Left ventricle myocardium inferior (tissue), 1 donor: Measurements from ENCODE around the gene EI24. TPM values are rescaled to one million over a fixed set of nuclear protein-coding genes. Genes with fewer than 3 reads are reported as not detected.

Experiments
- DNase-seq: peaks from one replicate; pipeline ENCODE4 v3.0.0-alpha.2; 2020
- H3K27ac ChIP-seq: fragments of 200-600 bp; replicated peaks from 2 replicates; pipeline ENCODE4 v1.8.0; 2021
- H3K27me3 ChIP-seq: fragments of 200-600 bp; 2 replicates; pipeline ENCODE4 v1.8.0; 2021; ENCODE audit warnings: low read depth
- H3K36me3 ChIP-seq: fragments of 200-600 bp; 2 replicates; pipeline ENCODE4 v1.8.0; 2021
- H3K4me1 ChIP-seq: fragments of 200-600 bp; 2 replicates; pipeline ENCODE4 v1.8.0; 2021
- H3K4me3 ChIP-seq: fragments of 200-600 bp; 2 replicates; pipeline ENCODE4 v1.8.0; 2021; ENCODE audit warnings: mild to moderate bottlenecking, moderate library complexity
- H3K9me3 ChIP-seq: fragments of 200-600 bp; replicated peaks from 2 replicates; pipeline ENCODE4 v1.8.0; 2021
- CTCF ChIP-seq: fragments of 200-600 bp; IDR thresholded peaks from 2 replicates; pipeline ENCODE4 v1.8.0; 2021; ENCODE audit warnings: antibody characterized with exemption, mild to moderate bottlenecking, borderline replicate concordance
- intact Hi-C: fragments of 100-400 bp; cut with micrococcal nuclease; formaldehyde crosslinking; loops from one replicate; pipeline ENCODE4 v1.11.0; 2022
- total RNA-seq: library from RNA; stranded (reverse); fragmentation: NEBNext Ultra II Directional; extraction: Animal tissue kit (Norgen Biotek cat#: 25700); gene quantifications from one replicate; pipeline ENCODE4 v1.2.1, GENCODE V29; 2021
- donor health status: DM: no; HTN: yes; CAD: no; lungs with severe emphysema.

Gene EI24
- total RNA-seq, 1 donor from 2014 or later, result 55.8 TPM

GRCh38 chr11:125605417-125605816 lies 36.1 kb downstream of the EI24 start:
- Histone ChIP-seq H3K4me1 (peaks cover 11% of the 10 kb centered on the region), H3K27ac (no peak overlapping the region), H3K27me3 (no peaks in the 10 kb centered on the region), H3K4me3 (no peak overlapping the region), H3K36me3 (peaks cover 99% of the 10 kb centered on the region), H3K9me3 (no peaks in the 10 kb centered on the region)
- intact Hi-C loops, result no loop called here
- DNase-seq, result no peak
- no peak for TF ChIP-seq CTCF

GRCh38 chr11:125609545-125609944 lies 40.3 kb downstream of the EI24 start:
- H3K27ac ChIP-seq, result no peak overlapping the region
- H3K9me3 ChIP-seq, result no peaks in the 10 kb centered on the region
- H3K27me3 ChIP-seq, result no peaks in the 10 kb centered on the region
- peaks cover 100% of the 10 kb centered on the region for H3K36me3 ChIP-seq
- intact Hi-C loops, result no loop called here
- no peak for TF ChIP-seq CTCF
- no peak overlapping the region for H3K4me3 ChIP-seq
- DNase-seq, result no peak
- H3K4me1 ChIP-seq, result no peaks in the 10 kb centered on the region

- intact Hi-C loops, result no loop called here
- Histone ChIP-seq H3K9me3 (no peaks in the 10 kb centered on the region), H3K27me3 (no peaks in the 10 kb centered on the region), H3K4me3 (no peak overlapping the region), H3K4me1 (no peaks in the 10 kb centered on the region), H3K27ac (no peak overlapping the region), H3K36me3 (peaks cover 87% of the 10 kb centered on the region)
- TF ChIP-seq CTCF, result no peak
- DNase-seq, result no peak
Observed at GRCh38 chr11:125618383-125618782, 49.1 kb downstream of the EI24 start.

GRCh38 chr11:125621995-125622394 lies 52.7 kb downstream of the EI24 start:
- no peak for TF ChIP-seq CTCF
- peaks cover 24% of the 10 kb centered on the region for H3K4me1 ChIP-seq
- DNase-seq, result no peak
- peaks cover 51% of the 10 kb centered on the region for H3K36me3 ChIP-seq
- no peak overlapping the region for H3K27ac ChIP-seq
- H3K4me3 ChIP-seq, result no peak overlapping the region
- no peaks in the 10 kb centered on the region for H3K27me3 ChIP-seq
- no peaks in the 10 kb centered on the region for H3K9me3 ChIP-seq
- intact Hi-C loops, result no loop called here

- intact Hi-C loops, result no loop called here
- H3K27me3 ChIP-seq, result no peaks in the 10 kb centered on the region
- TF ChIP-seq CTCF, result no peak
- H3K36me3 ChIP-seq, result peaks cover 40% of the 10 kb centered on the region
- H3K4me1 ChIP-seq, result peaks cover 24% of the 10 kb centered on the region
- no peak overlapping the region for H3K27ac ChIP-seq
- DNase-seq, result no peak
- H3K9me3 ChIP-seq, result no peaks in the 10 kb centered on the region
- H3K4me3 ChIP-seq, result no peak overlapping the region
Observed at GRCh38 chr11:125623064-125623463, 53.8 kb downstream of the EI24 start.

GRCh38 chr11:125624756-125625213 lies 55.5 kb downstream of the EI24 start, which contains the start of gene CHEK1:
TSS of gene CHEK1 (plus strand) at chr11:125625163. CDS start at chr11:125626769, 1,606 bp downstream.
- intact Hi-C loops, result no loop called here
- Histone ChIP-seq H3K27me3 (no peaks in the 10 kb centered on the region), H3K27ac (peak within 1 kb of the TSS; percentile 99), H3K4me3 (peak within 1 kb of the TSS; percentile 83), H3K4me1 (peaks cover 24% of the 10 kb centered on the region), H3K9me3 (no peaks in the 10 kb centered on the region), H3K36me3 (peaks cover 23% of the 10 kb centered on the region)
- DNase-seq, result no peak
- TF ChIP-seq CTCF, result no peak
